ENCODE results near the gene NUDT9.

NUDT9 gene

GRCh38 chr4:87499403-87500091 is 77.2 kb downstream of the NUDT9 start:
- H4K8ac ChIP-seq (ENCODE audit: low read depth, low read length): no peak overlapping the region
- no peaks in the 10 kb centered on the region for H3K4me1 ChIP-seq (ENCODE audit: control insufficient read depth in 2 of 2, insufficient read depth in 1 of 2, low read depth in 1 of 2, low read length in 2 of 2)
- no peak overlapping the region for H2AFZ ChIP-seq (ENCODE audit: low read length)
- H2BK5ac ChIP-seq (ENCODE audit: low read length): no peak overlapping the region
- no peak overlapping the region for H3K4ac ChIP-seq (ENCODE audit: low read length)
- no peak overlapping the region for H2BK120ac ChIP-seq (ENCODE audit: low read depth, low read length)
- H3K4me3 ChIP-seq (ENCODE audit: low read length in 2 of 2): no peak overlapping the region
- no peak overlapping the region for H2AK5ac ChIP-seq (ENCODE audit: low read depth, low read length)
- no peak overlapping the region for H3K27ac ChIP-seq (replicated peaks; ENCODE audit: low read length)
- H3K79me1 ChIP-seq (ENCODE audit: low read depth, low read length): no peaks in the 10 kb centered on the region
- no peaks in the 10 kb centered on the region for H3K27me3 ChIP-seq (ENCODE audit: control insufficient read depth in 3 of 3, insufficient read depth in 3 of 3, low read depth in 1 of 3, low read length in 3 of 3)
- H4K91ac ChIP-seq (ENCODE audit: low read depth, low read length, poor library complexity): no peak overlapping the region
- no peak overlapping the region for H3K14ac ChIP-seq (ENCODE audit: low read length)
- H3K9ac ChIP-seq (ENCODE audit: low read depth, low read length, poor library complexity): no peak overlapping the region
- no peak overlapping the region for H2BK15ac ChIP-seq (ENCODE audit: low read length)
- no peak overlapping the region for H3K18ac ChIP-seq (ENCODE audit: low read length)
- no peaks in the 10 kb centered on the region for H3K36me3 ChIP-seq (replicated peaks in 1 of 2; ENCODE audit: control insufficient read depth in 2 of 2, insufficient read depth in 2 of 2, low read length in 2 of 2)
- no peak overlapping the region for H3K23ac ChIP-seq (ENCODE audit: low read depth, low read length, poor library complexity)
- no CpG with 5 or more reads among the region's 7 CpGs for WGBS, 2 donors (ENCODE audit: extremely low coverage in 2 of 2, insufficient read length in 2 of 2, insufficient replicate concordance in 1 of 2)
- H2BK12ac ChIP-seq (ENCODE audit: low read length): no peak overlapping the region
- H3K4me2 ChIP-seq (ENCODE audit: insufficient read depth, low read length, poor library complexity, severe bottlenecking): no peak overlapping the region
- no peak for DNase-seq (ENCODE audit: low spot score)
- H3K9me3 ChIP-seq (replicated peaks in 1 of 2; ENCODE audit: control insufficient read depth in 2 of 2, insufficient read depth in 1 of 2, low read depth in 1 of 2, low read length in 2 of 2): no peaks in the 10 kb centered on the region

DNA sequence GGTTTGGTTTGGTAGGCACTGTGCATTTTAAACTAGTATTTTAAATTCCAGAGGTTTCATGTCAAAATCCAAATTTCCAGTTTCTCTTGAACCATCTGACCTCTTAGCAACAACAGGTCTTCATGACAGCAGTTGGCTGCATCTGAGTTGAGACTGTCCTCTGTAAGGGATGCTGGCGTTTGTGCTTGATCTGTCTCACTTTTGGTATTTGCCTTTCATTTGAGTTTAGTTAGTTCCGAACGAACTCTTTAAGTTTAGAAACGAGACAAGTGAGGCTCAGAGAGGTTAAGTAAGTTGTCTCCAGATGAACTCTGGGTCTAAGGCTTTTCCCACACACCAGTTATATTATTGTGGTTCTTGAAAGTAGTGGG is 77.7 kb downstream of the NUDT9 start:
- H3K4me2 ChIP-seq (ENCODE audit: insufficient read depth, low read length, poor library complexity, severe bottlenecking): no peak overlapping the region
- no peaks in the 10 kb centered on the region for H3K4me1 ChIP-seq (ENCODE audit: control insufficient read depth in 2 of 2, insufficient read depth in 1 of 2, low read depth in 1 of 2, low read length in 2 of 2)
- no peaks in the 10 kb centered on the region for H3K27me3 ChIP-seq (ENCODE audit: control insufficient read depth in 3 of 3, insufficient read depth in 3 of 3, low read depth in 1 of 3, low read length in 3 of 3)
- no peak overlapping the region for H3K27ac ChIP-seq (replicated peaks; ENCODE audit: low read length)
- H2BK15ac ChIP-seq (ENCODE audit: low read length): no peak overlapping the region
- no peak overlapping the region for H4K8ac ChIP-seq (ENCODE audit: low read depth, low read length)
- H4K91ac ChIP-seq (ENCODE audit: low read depth, low read length, poor library complexity): no peak overlapping the region
- H2BK5ac ChIP-seq (ENCODE audit: low read length): no peak overlapping the region
- H3K18ac ChIP-seq (ENCODE audit: low read length): no peak overlapping the region
- no CpG with 5 or more reads among the region's 4 CpGs for WGBS, 2 donors (ENCODE audit: extremely low coverage in 2 of 2, insufficient read length in 2 of 2, insufficient replicate concordance in 1 of 2)
- no peak overlapping the region for H3K14ac ChIP-seq (ENCODE audit: low read length)
- no peak overlapping the region for H2AFZ ChIP-seq (ENCODE audit: low read length)
- no peak overlapping the region for H3K4ac ChIP-seq (ENCODE audit: low read length)
- H2BK12ac ChIP-seq (ENCODE audit: low read length): no peak overlapping the region
- H2AK5ac ChIP-seq (ENCODE audit: low read depth, low read length): no peak overlapping the region
- H3K4me3 ChIP-seq (ENCODE audit: low read length in 2 of 2): no peak overlapping the region
- no peak overlapping the region for H2BK120ac ChIP-seq (ENCODE audit: low read depth, low read length)
- H3K9me3 ChIP-seq (replicated peaks in 1 of 2; ENCODE audit: control insufficient read depth in 2 of 2, insufficient read depth in 1 of 2, low read depth in 1 of 2, low read length in 2 of 2): no peaks in the 10 kb centered on the region
- no peak overlapping the region for H3K9ac ChIP-seq (ENCODE audit: low read depth, low read length, poor library complexity)
- H3K36me3 ChIP-seq (replicated peaks in 1 of 2; ENCODE audit: control insufficient read depth in 2 of 2, insufficient read depth in 2 of 2, low read length in 2 of 2): no peaks in the 10 kb centered on the region
- no peaks in the 10 kb centered on the region for H3K79me1 ChIP-seq (ENCODE audit: low read depth, low read length)
- no peak for DNase-seq (ENCODE audit: low spot score)
- H3K23ac ChIP-seq (ENCODE audit: low read depth, low read length, poor library complexity): no peak overlapping the region

- H3K9me3 ChIP-seq (replicated peaks in 1 of 2; ENCODE audit: control insufficient read depth in 2 of 2, insufficient read depth in 1 of 2, low read depth in 1 of 2, low read length in 2 of 2): no peaks in the 10 kb centered on the region
- no peak overlapping the region for H3K23ac ChIP-seq (ENCODE audit: low read depth, low read length, poor library complexity)
- H2AK5ac ChIP-seq (ENCODE audit: low read depth, low read length): no peak overlapping the region
- DNase-seq (ENCODE audit: low spot score): no peak
- no peak overlapping the region for H2BK15ac ChIP-seq (ENCODE audit: low read length)
- H3K4me2 ChIP-seq (ENCODE audit: insufficient read depth, low read length, poor library complexity, severe bottlenecking): no peak overlapping the region
- H3K79me1 ChIP-seq (ENCODE audit: low read depth, low read length): no peaks in the 10 kb centered on the region
- no peak overlapping the region for H4K91ac ChIP-seq (ENCODE audit: low read depth, low read length, poor library complexity)
- H3K36me3 ChIP-seq (replicated peaks in 1 of 2; ENCODE audit: control insufficient read depth in 2 of 2, insufficient read depth in 2 of 2, low read length in 2 of 2): no peaks in the 10 kb centered on the region
- no peak overlapping the region for H3K14ac ChIP-seq (ENCODE audit: low read length)
- H3K18ac ChIP-seq (ENCODE audit: low read length): no peak overlapping the region
- no peak overlapping the region for H4K8ac ChIP-seq (ENCODE audit: low read depth, low read length)
- no peak overlapping the region for H3K4ac ChIP-seq (ENCODE audit: low read length)
- H3K27me3 ChIP-seq (ENCODE audit: control insufficient read depth in 3 of 3, insufficient read depth in 3 of 3, low read depth in 1 of 3, low read length in 3 of 3): no peaks in the 10 kb centered on the region
- H3K9ac ChIP-seq (ENCODE audit: low read depth, low read length, poor library complexity): no peak overlapping the region
- H3K4me1 ChIP-seq (ENCODE audit: control insufficient read depth in 2 of 2, insufficient read depth in 1 of 2, low read depth in 1 of 2, low read length in 2 of 2): no peaks in the 10 kb centered on the region
- H2BK5ac ChIP-seq (ENCODE audit: low read length): no peak overlapping the region
- H2AFZ ChIP-seq (ENCODE audit: low read length): no peak overlapping the region
- H3K27ac ChIP-seq (replicated peaks; ENCODE audit: low read length): no peak overlapping the region
- H2BK12ac ChIP-seq (ENCODE audit: low read length): no peak overlapping the region
- no peak overlapping the region for H3K4me3 ChIP-seq (ENCODE audit: low read length in 2 of 2)
- H2BK120ac ChIP-seq (ENCODE audit: low read depth, low read length): no peak overlapping the region
These were observed 80.3 kb downstream of the NUDT9 start for GRCh38 chr4:87502580-87503238.

DNA sequence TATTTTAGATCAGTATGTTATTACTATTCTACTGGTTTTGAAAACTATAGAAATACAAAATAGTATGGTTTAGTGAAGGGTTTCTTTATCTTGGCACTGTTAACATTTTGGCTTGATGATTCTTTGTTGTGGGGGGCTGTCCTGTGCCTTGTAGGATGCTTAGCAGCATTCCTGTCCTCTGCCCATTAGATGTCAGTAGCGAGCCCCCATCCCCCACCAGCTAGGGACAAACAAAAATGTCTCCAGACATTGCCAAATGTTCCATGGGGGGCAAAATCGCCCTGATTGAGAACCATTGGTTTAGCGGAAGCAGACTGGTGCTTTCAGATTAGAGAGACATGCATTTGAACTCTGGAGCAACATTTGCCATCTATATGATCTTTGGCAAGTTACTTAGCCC is 83.5 kb downstream of the NUDT9 start:
- no peak overlapping the region for H2BK12ac ChIP-seq (ENCODE audit: low read length)
- H2AFZ ChIP-seq (ENCODE audit: low read length): no peak overlapping the region
- no peak overlapping the region for H3K18ac ChIP-seq (ENCODE audit: low read length)
- no peak overlapping the region for H3K4me3 ChIP-seq (ENCODE audit: low read length in 2 of 2)
- H3K14ac ChIP-seq (ENCODE audit: low read length): no peak overlapping the region
- H3K4me1 ChIP-seq (ENCODE audit: control insufficient read depth in 2 of 2, insufficient read depth in 1 of 2, low read depth in 1 of 2, low read length in 2 of 2): no peaks in the 10 kb centered on the region
- no peak overlapping the region for H3K4ac ChIP-seq (ENCODE audit: low read length)
- no peak overlapping the region for H4K91ac ChIP-seq (ENCODE audit: low read depth, low read length, poor library complexity)
- H3K9ac ChIP-seq (ENCODE audit: low read depth, low read length, poor library complexity): no peak overlapping the region
- H3K36me3 ChIP-seq (replicated peaks in 1 of 2; ENCODE audit: control insufficient read depth in 2 of 2, insufficient read depth in 2 of 2, low read length in 2 of 2): no peaks in the 10 kb centered on the region
- no peaks in the 10 kb centered on the region for H3K79me1 ChIP-seq (ENCODE audit: low read depth, low read length)
- no peak overlapping the region for H3K4me2 ChIP-seq (ENCODE audit: insufficient read depth, low read length, poor library complexity, severe bottlenecking)
- H3K27ac ChIP-seq (replicated peaks; ENCODE audit: low read length): no peak overlapping the region
- no peak overlapping the region for H2BK5ac ChIP-seq (ENCODE audit: low read length)
- no peak overlapping the region for H4K8ac ChIP-seq (ENCODE audit: low read depth, low read length)
- H3K23ac ChIP-seq (ENCODE audit: low read depth, low read length, poor library complexity): no peak overlapping the region
- no CpG with 5 or more reads among the region's 3 CpGs for WGBS, 2 donors (ENCODE audit: extremely low coverage in 2 of 2, insufficient read length in 2 of 2, insufficient replicate concordance in 1 of 2)
- H2BK15ac ChIP-seq (ENCODE audit: low read length): no peak overlapping the region
- no peaks in the 10 kb centered on the region for H3K9me3 ChIP-seq (replicated peaks in 1 of 2; ENCODE audit: control insufficient read depth in 2 of 2, insufficient read depth in 1 of 2, low read depth in 1 of 2, low read length in 2 of 2)
- DNase-seq (ENCODE audit: low spot score): no peak
- no peaks in the 10 kb centered on the region for H3K27me3 ChIP-seq (ENCODE audit: control insufficient read depth in 3 of 3, insufficient read depth in 3 of 3, low read depth in 1 of 3, low read length in 3 of 3)
- no peak overlapping the region for H2BK120ac ChIP-seq (ENCODE audit: low read depth, low read length)
- H2AK5ac ChIP-seq (ENCODE audit: low read depth, low read length): no peak overlapping the region
